HG03439 (cell line): ENCODE measurements around the gene ATP11A.

Experiments
- ATAC-seq: cut with Tn5 transposase; IDR thresholded peaks from one replicate; pipeline ENCODE4 v1.9.1; 2021; ENCODE audit warnings: mild to moderate bottlenecking, moderate library complexity; ENCODE audit not compliant: unreplicated experiment

ATP11A gene

GRCh38 chr13:112813552-112813951 is 123.7 kb downstream of the ATP11A start:
- no peak for ATAC-seq

- ATAC-seq, result no peak
Measured at GRCh38 chr13:112814905-112815585, 125.2 kb downstream of the ATP11A start.

GRCh38 chr13:112815871-112816270 is 126.0 kb downstream of the ATP11A start:
- no peak for ATAC-seq

- ATAC-seq, result no peak
Measured at GRCh38 chr13:112818040-112818697, 128.3 kb downstream of the ATP11A start.

GRCh38 chr13:112818698-112819045 is 128.8 kb downstream of the ATP11A start:
- no peak for ATAC-seq

- ATAC-seq, result no peak
Measured at GRCh38 chr13:112819111-112819510, 129.3 kb downstream of the ATP11A start.

GRCh38 chr13:112819816-112820215 is 130.0 kb downstream of the ATP11A start:
- no peak for ATAC-seq

GRCh38 chr13:112820318-112820717 is 130.5 kb downstream of the ATP11A start:
- no peak for ATAC-seq

GRCh38 chr13:112821340-112822055 is 131.7 kb downstream of the ATP11A start:
- no peak for ATAC-seq

GRCh38 chr13:112822851-112823250 is 133.0 kb downstream of the ATP11A start:
- ATAC-seq, result no peak

- no peak for ATAC-seq
Measured at GRCh38 chr13:112824429-112824828, 134.6 kb downstream of the ATP11A start.

GRCh38 chr13:112825071-112825470 is 135.2 kb downstream of the ATP11A start:
- no peak for ATAC-seq

- ATAC-seq, result no peak
Measured at GRCh38 chr13:112825875-112826274, 136.0 kb downstream of the ATP11A start.

- no peak for ATAC-seq
Measured at GRCh38 chr13:112826565-112826964, 136.7 kb downstream of the ATP11A start.

GRCh38 chr13:112828082-112828699 is 138.4 kb downstream of the ATP11A start:
- no peak for ATAC-seq

GRCh38 chr13:112828756-112829155 is 138.9 kb downstream of the ATP11A start:
- ATAC-seq, result no peak

GRCh38 chr13:112831196-112831595 is 141.4 kb downstream of the ATP11A start:
- ATAC-seq, result no peak

- no peak for ATAC-seq
Measured at GRCh38 chr13:112831801-112832200, 142.0 kb downstream of the ATP11A start.

- no peak for ATAC-seq
Measured at GRCh38 chr13:112832811-112833210, 143.0 kb downstream of the ATP11A start.

GRCh38 chr13:112833551-112834257 is 143.9 kb downstream of the ATP11A start:
- ATAC-seq, result no peak

- no peak for ATAC-seq
Measured at GRCh38 chr13:112835344-112835743, 145.5 kb downstream of the ATP11A start.
